ENCODE measurements around the gene NYNRIN. TPM values are rescaled to one million over a fixed set of nuclear protein-coding genes. Genes with fewer than 3 reads are reported as not detected.
A peak's percentile ranks its signal among the peaks of the same experiment; 100 is the strongest.

Gene NYNRIN
- total and polyA plus RNA-seq, 2 of the 8 experiments (the other 6 are each of a cell fraction or from before 2014, with no cell fraction given): 15.2 to 18.3 TPM

- Histone ChIP-seq H4K5ac (ENCODE audit: insufficient read length, low read depth, low read length) (peak overlapping the region; percentile 89), H2AFZ (ENCODE audit: low read length) (peak overlapping the region; percentile 97), H3K27ac (ENCODE audit: low read depth, low read length) (peak overlapping the region; percentile 28; the same call in 1 of the 2 replicates), H3K4me2 (ENCODE audit: insufficient read depth in 1 of 2, low read depth in 2 of 2, low read length in 2 of 2) (peak overlapping the region; percentile 74 to 76), H2BK5ac (ENCODE audit: low read depth, low read length) (peak overlapping the region; percentile 93; the same call in 1 of the 2 replicates), H4K20me1 (replicated peaks in 1 of 2; ENCODE audit: control insufficient read depth in 1 of 2, insufficient read depth in 2 of 2, low read length in 2 of 2) (no peaks in the 10 kb centered on the region), H3K23me2 (ENCODE audit: low read depth, low read length) (peaks cover 16% of the 10 kb centered on the region), H3K56ac (replicated peaks; ENCODE audit: insufficient read length, low read depth, low read length) (peak overlapping the region; percentile 74), H3K4ac (replicated peaks; ENCODE audit: insufficient read length, low read depth, low read length) (no peak overlapping the region), H3K79me1 (ENCODE audit: low read depth, low read length) (no peaks in the 10 kb centered on the region; the same call in 1 of the 2 replicates), H2BK120ac (replicated peaks; ENCODE audit: low read depth, low read length) (peak overlapping the region; percentile 73), H3K9ac (replicated peaks in 1 of 4; ENCODE audit: extremely low read depth in 1 of 4, low read depth in 3 of 4, low read length in 3 of 4) (peak overlapping the region in 2 of 4 experiments; percentile 39 to 48; a peak in 3 of 7 replicates), H3K4me3 (ENCODE audit: extremely low read depth in 1 of 4, insufficient read depth in 2 of 4, low read depth in 3 of 4, low read length in 4 of 4) (peak overlapping the region; percentile 48 to 100 (median 75)), H4K8ac (ENCODE audit: extremely low read depth, insufficient read depth, low read length) (0 out of 2 replicates have a peak overlapping the region, but pooled peaks have one; percentile 39), H3K14ac (ENCODE audit: insufficient read length) (no peak overlapping the region), H3K79me2 (ENCODE audit: control insufficient read depth in 1 of 2, insufficient read depth in 2 of 2, low read length in 2 of 2) (no peaks in the 10 kb centered on the region), H3K36me3 (ENCODE audit: control insufficient read depth in 2 of 4, insufficient read depth in 4 of 4, low read length in 3 of 4) (no peaks in the 10 kb centered on the region), H3K18ac (ENCODE audit: extremely low read depth, low read length) (peak overlapping the region; percentile 93), H4K91ac (replicated peaks; ENCODE audit: insufficient read length, low read length) (peak overlapping the region; percentile 88), H3K23ac (ENCODE audit: insufficient read length) (no peak overlapping the region), H2AK5ac (ENCODE audit: low read depth, low read length) (no peak overlapping the region), H3K4me1 (replicated peaks in 1 of 4; ENCODE audit: control insufficient read depth in 3 of 4, insufficient read depth in 4 of 4, low read length in 3 of 4) (peaks cover 0 to 10% (median 6%) of the 10 kb centered on the region in 4 experiments; a peak in 5 of 7 replicates), H2BK15ac (ENCODE audit: low read length) (no peak overlapping the region), H2BK20ac (ENCODE audit: low read length) (peak overlapping the region; percentile 80; the same call in 1 of the 2 replicates), H3K9me3 (ENCODE audit: insufficient read depth in 2 of 2, low read depth in 1 of 2, low read length in 1 of 2) (no peaks in the 10 kb centered on the region), H3K27me3 (replicated peaks in 1 of 4; ENCODE audit: control insufficient read depth in 3 of 4, extremely low read depth in 1 of 4, insufficient read depth in 3 of 4, low read length in 3 of 4) (peaks cover 0 to 3% (median 2%) of the 10 kb centered on the region in 4 experiments; a peak in 2 of 7 replicates), H2BK12ac (ENCODE audit: low read depth, low read length) (0 out of 2 replicates have a peak overlapping the region, but pooled peaks have one; percentile 68)
- POLR2A ChIA-PET (ENCODE audit: partially characterized antibody): interaction anchor here (0.5 to 2.3 kb wide), 12 partner anchors 22 to 94 kb away, joined by 3 to 14 read pairs (median 4); partner anchors contain the start of genes ADCY4, CBLN3, KHNYN and NYNRIN
- CTCF ChIA-PET (ENCODE audit: partially characterized antibody): interaction anchor here (0.9 to 2.3 kb wide), 25 partner anchors 8 to 69 kb away, joined by 3 to 94 read pairs (median 11); partner anchors contain the start of genes ADCY4, CBLN3, KHNYN and RIPK3
- 1% methylated on average over 25 of the region's 40 CpGs; no CpG with 5 or more reads in 1 of the 2 experiments for WGBS, 2 experiments (ENCODE audit: extremely low coverage in 1 of 2, insufficient coverage in 1 of 2, insufficient read length in 1 of 2, insufficient replicate concordance in 2 of 2, low coverage in 1 of 2, low lambda C conversion rate in 2 of 2, missing lambda C conversion rate in 1 of 2)
- FAIRE-seq (no peak), DNase-seq (ENCODE audit: low read depth in 1 of 2, low spot score in 2 of 2) (peak in 1 of 2 experiments; percentile 94)
- no peak for TF ChIP-seq PHF8 (conservative IDR thresholded peaks at IDR 0.05; ENCODE audit: low read depth, low read length)
- TF ChIP-seq SP1 (IDR thresholded peaks at IDR 0.05; ENCODE audit: low read depth, low read length): peak; percentile 97
- peak in 1 of 2 experiments; percentile 33; a peak in 1 of 4 replicates for TF ChIP-seq HDAC2 (IDR thresholded peaks at IDR 0.05; ENCODE audit: borderline replicate concordance in 1 of 2, low read depth in 2 of 2, low read length in 2 of 2)
- TF ChIP-seq, protein P1, sequence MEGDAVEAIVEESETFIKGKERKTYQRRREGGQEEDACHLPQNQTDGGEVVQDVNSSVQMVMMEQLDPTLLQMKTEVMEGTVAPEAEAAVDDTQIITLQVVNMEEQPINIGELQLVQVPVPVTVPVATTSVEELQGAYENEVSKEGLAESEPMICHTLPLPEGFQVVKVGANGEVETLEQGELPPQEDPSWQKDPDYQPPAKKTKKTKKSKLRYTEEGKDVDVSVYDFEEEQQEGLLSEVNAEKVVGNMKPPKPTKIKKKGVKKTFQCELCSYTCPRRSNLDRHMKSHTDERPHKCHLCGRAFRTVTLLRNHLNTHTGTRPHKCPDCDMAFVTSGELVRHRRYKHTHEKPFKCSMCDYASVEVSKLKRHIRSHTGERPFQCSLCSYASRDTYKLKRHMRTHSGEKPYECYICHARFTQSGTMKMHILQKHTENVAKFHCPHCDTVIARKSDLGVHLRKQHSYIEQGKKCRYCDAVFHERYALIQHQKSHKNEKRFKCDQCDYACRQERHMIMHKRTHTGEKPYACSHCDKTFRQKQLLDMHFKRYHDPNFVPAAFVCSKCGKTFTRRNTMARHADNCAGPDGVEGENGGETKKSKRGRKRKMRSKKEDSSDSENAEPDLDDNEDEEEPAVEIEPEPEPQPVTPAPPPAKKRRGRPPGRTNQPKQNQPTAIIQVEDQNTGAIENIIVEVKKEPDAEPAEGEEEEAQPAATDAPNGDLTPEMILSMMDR (IDR thresholded peaks at IDR 0.05; ENCODE audit: control extremely low read depth in 1 of 3, insufficient read depth in 1 of 3, low read depth in 1 of 3, low read length in 3 of 3): no peak
- TF ChIP-seq SIN3A (conservative IDR thresholded peaks at IDR 0.05 in 1 of 2, IDR thresholded peaks at IDR 0.05 in 1 of 2; ENCODE audit: low read depth in 1 of 2, low read length in 2 of 2): peak; percentile 72 to 79; a peak in 3 of 4 replicates
- 0 out of 2 replicates have a peak, but pooled peaks have one; percentile 8 for TF ChIP-seq RBBP5 (IDR thresholded peaks at IDR 0.05; ENCODE audit: borderline replicate concordance, low read depth, low read length)
- no peak for TF ChIP-seq SP2 (IDR thresholded peaks at IDR 0.05; ENCODE audit: low read length)
Observed at GRCh38 chr14:24366721-24367513, 31.9 kb upstream of the NYNRIN start.

All from H1 (cell line).